Measurements from ENCODE around the gene ACLY. TPM values are rescaled to one million over a fixed set of nuclear protein-coding genes. Genes with fewer than 3 reads are reported as not detected.

ACLY gene
- total and polyA plus RNA-seq, 10 of the 15 experiments (the other 5 are each of a cell fraction or from before 2014, with no cell fraction given), result 32.6 to 224 (median 114) TPM

- no peak for TF ChIP-seq KAT2A (conservative IDR thresholded peaks at IDR 0.05; ENCODE audit: control insufficient read depth, low read depth, low read length)
- TF ChIP-seq CUX1 (IDR thresholded peaks at IDR 0.05; ENCODE audit: insufficient replicate concordance, low read depth, low read length), result no peak
These were observed 36.0 kb downstream of the ACLY start (continued) for GRCh38 chr17:41882756-41883155.

- Histone ChIP-seq H3K9me3 (replicated peaks; ENCODE audit: control insufficient read depth, insufficient read depth, low read length) (no peaks in the 10 kb centered on the region), H3K36me3 (ENCODE audit: control insufficient read depth in 2 of 2, insufficient read depth in 2 of 2, low read length in 1 of 2) (peaks cover 20 to 23% of the 10 kb centered on the region in 2 experiments), H4K20me1 (ENCODE audit: control insufficient read depth, insufficient read depth) (no peaks in the 10 kb centered on the region), H3K9ac (ENCODE audit: control insufficient read depth, insufficient read depth, low read length) (no peak overlapping the region), H3K4me1 (ENCODE audit: control insufficient read depth, insufficient read depth, low read length) (no peaks in the 10 kb centered on the region), H3K27me3 (replicated peaks in 1 of 2; ENCODE audit: control insufficient read depth in 2 of 2, insufficient read depth in 2 of 2, low read length in 1 of 2) (no peaks in the 10 kb centered on the region), H3K4me3 (no peak overlapping the region), H2AFZ (ENCODE audit: control insufficient read depth, low read depth, low read length) (no peak overlapping the region), H3K27ac (ENCODE audit: control insufficient read depth, insufficient read depth) (no peak overlapping the region), H3K4me2 (ENCODE audit: control insufficient read depth, insufficient read depth) (no peak overlapping the region), H3K79me2 (ENCODE audit: control insufficient read depth, insufficient read depth, low read length) (no peaks in the 10 kb centered on the region)
- WGBS (ENCODE audit: insufficient coverage, insufficient replicate concordance, low lambda C conversion rate, missing lambda C conversion rate), result 95% methylated on average over 4 of the region's 4 CpGs
- in situ Hi-C loops (cut with MboI) (no loop called here), intact Hi-C loops (cut with micrococcal nuclease; ENCODE audit: unreplicated experiment) (no loop called here)
- RAD21 ChIA-PET (ENCODE audit: unreplicated experiment), result no interaction called here
- POLR2A ChIA-PET, result interaction anchor here (0.6 kb wide), 1 partner anchor 104 kb away, joined by 5 read pairs; no protein-coding TSS in a partner anchor
- ATAC-seq (no peak), DNase-seq (ENCODE audit: low read depth, low spot score) (no peak), FAIRE-seq (no peak)
- no TSS peak for BruUV-seq (replicated peaks)
- CTCF ChIA-PET, result no interaction called here
- SMC1A ChIA-PET (ENCODE audit: uncharacterized antibody, unreplicated experiment), result no interaction called here
- TF ChIP-seq BCL11A (IDR thresholded peaks at IDR 0.05; ENCODE audit: low read depth, low read length) (no peak), SMARCA5 (IDR thresholded peaks at IDR 0.05) (no peak), BCL3 (IDR thresholded peaks at IDR 0.05; ENCODE audit: borderline replicate concordance, insufficient read depth, low read depth, low read length, poor library complexity, severe bottlenecking) (no peak), PBX3 (IDR thresholded peaks at IDR 0.05; ENCODE audit: insufficient replicate concordance, low read depth, low read length) (no peak), NR2C2 (IDR thresholded peaks at IDR 0.05; ENCODE audit: borderline replicate concordance, control insufficient read depth, insufficient read length, low read depth) (no peak), TCF3 (IDR thresholded peaks at IDR 0.05; ENCODE audit: borderline replicate concordance, insufficient read depth, low read depth, low read length) (no peak), ZNF592 (IDR thresholded peaks at IDR 0.05) (no peak), TAF1 (IDR thresholded peaks at IDR 0.05; ENCODE audit: borderline replicate concordance, low read depth, low read length) (no peak)
These were observed 38.6 kb downstream of the ACLY start for GRCh38 chr17:41880130-41880529.

All from GM12878 (cell line).